GM12878 (cell line): Measurements from ENCODE around the gene IPO8. TPM values are rescaled to one million over a fixed set of nuclear protein-coding genes. Genes with fewer than 3 reads are reported as not detected.

ENCODE experiments used
- ATAC-seq: fragments of 200-7000 bp; cut with Tn5 transposase; 3 replicates; pipeline ENCODE4 v1.9.1; 2020; ENCODE audit warnings: mild to moderate bottlenecking, moderate library complexity
- BruUV-seq: library from RNA; stranded (reverse); fragments of 400-500 nt; replicated peaks from 2 replicates; lab custom pipeline; 2021; lab: Mats Ljungman, UMichigan
- CTCF ChIA-PET: fragments of 300-600 bp; sonication (Branson Sonifier 250); formaldehyde crosslinking; extraction: SDS; loops from one replicate; lab custom pipeline; 2021; ENCODE audit warnings: inconsistent platforms; lab: Yijun Ruan, JAX
- POLR2A ChIA-PET: fragments of 350-600 bp; formaldehyde crosslinking; extraction: SDS; loops from one replicate; lab custom pipeline; 2021; ENCODE audit warnings: inconsistent platforms; lab: Charles Lee
- RAD21 ChIA-PET: fragments of 300-600 bp; sonication (Branson Sonifier 250); formaldehyde crosslinking; loops from one replicate; lab custom pipeline; 2023; ENCODE audit warnings: antibody characterized with exemption; ENCODE audit not compliant: unreplicated experiment; lab: Charles Lee
- SMC1A ChIA-PET: fragments of 300-600 bp; sonication (Branson Sonifier 250); formaldehyde crosslinking; loops from one replicate; lab custom pipeline; 2023; ENCODE audit not compliant: unreplicated experiment, uncharacterized antibody; lab: Charles Lee
- DNase-seq: peaks from one replicate; pipeline ENCODE4 v3.0.0-alpha.2; 2011; ENCODE audit warnings: low read depth, low spot score
- FAIRE-seq: peaks from 3 replicates; lab custom pipeline; 2011; peaks lifted over from hg19 to GRCh38; lab: Jason Lieb, UNC
- H2AFZ ChIP-seq: 2 replicates; pipeline ENCODE4 v1.6.0; 2011; ENCODE audit warnings: low read depth, low read length, control low read depth; ENCODE audit not compliant: control insufficient read depth
- H3K27ac ChIP-seq: 2 replicates; pipeline ENCODE4 v1.5.1; 2011; ENCODE audit warnings: control low read depth; ENCODE audit not compliant: control insufficient read depth, insufficient read depth
- H3K27me3 ChIP-seq, 2 experiments: replicated peaks in 1 of 2; 2 replicates each; pipeline versions ENCODE4 v1.6.0 to v1.6.1; 2011; ENCODE audit warnings: low read length in 1 of 2; ENCODE audit not compliant: control insufficient read depth in 2 of 2, insufficient read depth in 2 of 2
- H3K36me3 ChIP-seq, 2 experiments: 2 replicates each; pipeline ENCODE4 v1.5.1; 2011; ENCODE audit warnings: low read length in 1 of 2; ENCODE audit not compliant: control insufficient read depth in 2 of 2, insufficient read depth in 2 of 2
- H3K4me1 ChIP-seq: 2 replicates; pipeline ENCODE4 v1.6.1; 2011; ENCODE audit warnings: mild to moderate bottlenecking, low read length, moderate library complexity, mixed read lengths; ENCODE audit not compliant: control insufficient read depth, insufficient read depth
- H3K4me2 ChIP-seq: 2 replicates; pipeline ENCODE4 v1.6.0; 2011; ENCODE audit warnings: control low read depth; ENCODE audit not compliant: control insufficient read depth, insufficient read depth
- H3K4me3 ChIP-seq: fragments of 200-600 bp; sonication (generic); 2 replicates; pipeline ENCODE4 v1.5.1; 2016
- H3K79me2 ChIP-seq: 2 replicates; pipeline ENCODE4 v1.6.0; 2011; ENCODE audit warnings: low read length; ENCODE audit not compliant: control insufficient read depth, insufficient read depth
- H3K9ac ChIP-seq: 2 replicates; pipeline ENCODE4 v1.8.0; 2011; ENCODE audit warnings: low read length, control low read depth, mixed read lengths; ENCODE audit not compliant: control insufficient read depth, insufficient read depth
- H3K9me3 ChIP-seq: replicated peaks from 3 replicates; pipeline ENCODE4 v1.5.1; 2011; ENCODE audit warnings: mild to moderate bottlenecking, low read length; ENCODE audit not compliant: control insufficient read depth, insufficient read depth
- H4K20me1 ChIP-seq: 2 replicates; pipeline ENCODE4 v1.6.0; 2011; ENCODE audit not compliant: control insufficient read depth, insufficient read depth
- ATF7 ChIP-seq: fragments of 450-650 bp; IDR thresholded peaks from 2 replicates; pipeline ENCODE4 v1.6.1; 2016; ENCODE audit warnings: low read depth, mild to moderate bottlenecking
- BRCA1 ChIP-seq: IDR thresholded peaks from 2 replicates; pipeline ENCODE4 v1.6.1; 2011; ENCODE audit warnings: low read depth, low read length, improper control_type of control experiment
- CBFB ChIP-seq: IDR thresholded peaks from 2 replicates; pipeline ENCODE4 v1.6.1; 2016; ENCODE audit warnings: antibody characterized with exemption, low read depth
- CHD1 ChIP-seq: IDR thresholded peaks from 2 replicates; pipeline ENCODE4 v1.6.1; 2012; ENCODE audit warnings: low read depth, low read length, improper control_type of control experiment
- DPF2 ChIP-seq: fragments of 450-650 bp; IDR thresholded peaks from 2 replicates; pipeline ENCODE4 v1.6.1; 2017; ENCODE audit warnings: mild to moderate bottlenecking
- EGR1 ChIP-seq, 2 experiments: IDR thresholded peaks; 1 replicate in 1 of 2; 2 replicates in 1 of 2; pipeline ENCODE4 v1.6.1; 2011 to 2012; ENCODE audit warnings: low read depth in 2 of 2, low read length in 2 of 2, borderline replicate concordance in 1 of 2, mild to moderate bottlenecking in 1 of 2, moderate library complexity in 1 of 2
- IKZF1 ChIP-seq: fragments of 450-650 bp; conservative IDR thresholded peaks from 2 replicates; pipeline ENCODE4 v1.6.1; 2017; ENCODE audit warnings: antibody characterized with exemption, mild to moderate bottlenecking
- KAT2A ChIP-seq: conservative IDR thresholded peaks from 2 replicates; pipeline ENCODE4 v1.6.1; 2011; ENCODE audit warnings: low read depth, low read length; ENCODE audit not compliant: control insufficient read depth
- NBN ChIP-seq: fragments of 450-650 bp; IDR thresholded peaks from 2 replicates; pipeline ENCODE4 v1.6.1; 2016
- PAX8 ChIP-seq: fragments of 450-650 bp; IDR thresholded peaks from 2 replicates; pipeline ENCODE4 v1.6.1; 2017; ENCODE audit warnings: mild to moderate bottlenecking, moderate library complexity
- POLR2A ChIP-seq: IDR thresholded peaks from 2 replicates; pipeline ENCODE4 v1.6.1; 2011; ENCODE audit warnings: low read depth, mild to moderate bottlenecking, low read length
- RELB ChIP-seq: fragments of 450-650 bp; IDR thresholded peaks from 2 replicates; pipeline ENCODE4 v1.6.1; 2017; ENCODE audit warnings: low read depth, mild to moderate bottlenecking, moderate library complexity
- SMAD1 ChIP-seq: fragments of 450-650 bp; IDR thresholded peaks from 2 replicates; pipeline ENCODE4 v1.6.1; 2018; ENCODE audit warnings: mild to moderate bottlenecking, low read depth; ENCODE audit not compliant: partially characterized antibody
- STAT1 ChIP-seq: fragments of 450-650 bp; conservative IDR thresholded peaks from 2 replicates; pipeline ENCODE4 v1.6.1; 2014; ENCODE audit warnings: antibody characterized with exemption, mild to moderate bottlenecking
- ZNF24 ChIP-seq: fragments of 450-650 bp; IDR thresholded peaks from 2 replicates; pipeline ENCODE4 v1.6.1; 2017; ENCODE audit warnings: antibody characterized with exemption, mild to moderate bottlenecking
- WGBS: methylation state at CpG from one replicate; pipeline ENCODE4 v1.1.6; 2016; ENCODE audit warnings: low lambda C conversion rate; ENCODE audit not compliant: insufficient replicate concordance, insufficient coverage; ENCODE audit errors: missing lambda C conversion rate; 5-methylcytosine and 5-hydroxymethylcytosine counted together
- in situ Hi-C: fragments of 300-500 bp; cut with MboI; formaldehyde crosslinking; loops from 9 replicates; pipeline ENCODE4 v1.14.3; 2018; ENCODE audit warnings: mixed read lengths
- intact Hi-C: fragments of 100-400 bp; cut with micrococcal nuclease; formaldehyde crosslinking; loops from one replicate; pipeline ENCODE4 v1.14.2; 2022; ENCODE audit not compliant: unreplicated experiment
- polyA plus RNA-seq, 11 experiments: library from polyadenylated mRNA; depleted of rRNA in 4 of 11; unstranded in 6 of 11; stranded (reverse) in 5 of 11; fragments of >200 nt; fragmentation: Nextera tagmentation in 4 of 11; fragmentation: Illumina TruSeq in 1 of 11; extraction: Ambion mirVana in 4 of 11; extraction: Trizol in 1 of 11; gene quantifications; 1 replicate in 1 of 11; 2 replicates in 10 of 11; pipeline versions ENCODE4 v1.2.1 to v1.2.3, GENCODE V29; 2011 to 2016; ENCODE audit warnings: inconsistent platforms in 2 of 11, missing spikeins in 2 of 11, low read depth in 1 of 11
- total RNA-seq, 4 experiments: library from RNA; depleted of rRNA in 3 of 4; stranded (reverse); fragments of >200 nt in 3 of 4; fragmentation: Illumina TruSeq in 1 of 4; extraction: Trizol in 1 of 4; gene quantifications; 2 replicates each; pipeline versions ENCODE4 v1.2.1 to v1.2.3, GENCODE V29; 2013 to 2021
- TF ChIP-seq, protein P1 (sequence below): fragments of 150-350 bp; IDR thresholded peaks from 2 replicates; pipeline ENCODE4 v1.6.1; 2016; ENCODE audit warnings: low read depth, low read length
- TF ChIP-seq, protein P2 (sequence below): IDR thresholded peaks from 2 replicates; pipeline ENCODE4 v1.6.1; 2011; ENCODE audit warnings: borderline replicate concordance, low read depth, mild to moderate bottlenecking, moderate library complexity, mixed read lengths, low read length; ENCODE audit not compliant: insufficient read depth; ENCODE audit errors: extremely low read length

Gene IPO8
- total and polyA plus RNA-seq, 10 of the 15 experiments (the other 5 are each of a cell fraction or from before 2014, with no cell fraction given): 6.9 to 38.5 (median 15.1) TPM

DNA sequence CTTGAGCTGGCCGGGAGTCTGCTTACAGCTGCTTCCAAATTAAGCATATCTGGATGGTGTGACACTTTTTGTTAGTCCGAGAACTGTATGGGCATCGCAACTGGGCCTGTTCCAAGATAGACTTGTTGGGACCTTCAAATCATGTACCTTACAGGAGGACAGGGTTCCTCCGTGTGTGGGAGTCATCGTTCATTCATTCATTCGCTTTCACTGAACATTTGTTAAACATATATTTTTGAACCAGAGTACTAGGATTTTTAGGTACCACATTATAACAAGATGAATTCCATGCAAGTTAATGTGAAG, 387 bp upstream of the IPO8 start:
- Histone ChIP-seq H3K27ac (peak overlapping the region; percentile 70), H3K79me2 (peaks cover 29% of the 10 kb centered on the region), H3K9me3 (no peaks in the 10 kb centered on the region), H3K4me3 (peak overlapping the region; percentile 83), H3K36me3 (no peaks in the 10 kb centered on the region), H3K4me2 (peak overlapping the region; percentile 48), H3K27me3 (no peaks in the 10 kb centered on the region), H3K4me1 (peaks cover 8% of the 10 kb centered on the region), H2AFZ (peak overlapping the region; percentile 87), H3K9ac (peak overlapping the region; percentile 72), H4K20me1 (no peaks in the 10 kb centered on the region)
- FAIRE-seq (peak; percentile 52), DNase-seq (no peak), ATAC-seq (peak; percentile 48)
- intact Hi-C loops (no loop called here), in situ Hi-C loops (no loop called here)
- TSS peak; percentile 97 for BruUV-seq
- ChIA-PET RAD21 (interaction anchor here (1.0 kb wide), 1 partner anchor 57 kb away, joined by 3 read pairs; no protein-coding TSS in a partner anchor), POLR2A (interaction anchor here (1.0 kb wide), 1 partner anchor 58 kb away, joined by 3 read pairs; no protein-coding TSS in a partner anchor), CTCF (interaction anchor here (0.6 to 1.7 kb wide), 11 partner anchors 9 to 1325 kb away, joined by 3 to 6 read pairs (median 4); no protein-coding TSS in a partner anchor), SMC1A (interaction anchor here (1.1 to 2.2 kb wide), 3 partner anchors 11 to 58 kb away, joined by 4 to 7 read pairs (median 5); no protein-coding TSS in a partner anchor)
- under 1% methylated on average over 6 of the region's 6 CpGs for WGBS
- TF ChIP-seq KAT2A (no peak), POLR2A (no peak), CHD1 (no peak), PAX8 (peak; percentile 44; the same call in 1 of the 2 replicates), EGR1 (IDR thresholded peaks at IDR 0.05; ENCODE audit: borderline replicate concordance in 1 of 2, low read depth in 2 of 2, low read length in 2 of 2) (no peak), SMAD1 (no peak), DPF2 (no peak), STAT1 (0 out of 2 replicates have a peak, but pooled peaks have one; percentile 5), CBFB (no peak), BRCA1 (no peak), RELB (no peak), ZNF24 (peak; percentile 63; the same call in 1 of the 2 replicates), NBN (0 out of 2 replicates have a peak, but pooled peaks have one; percentile 63), ATF7 (0 out of 2 replicates have a peak, but pooled peaks have one; percentile 10), IKZF1 (0 out of 2 replicates have a peak, but pooled peaks have one; percentile 12)
- TF ChIP-seq, protein P1, sequence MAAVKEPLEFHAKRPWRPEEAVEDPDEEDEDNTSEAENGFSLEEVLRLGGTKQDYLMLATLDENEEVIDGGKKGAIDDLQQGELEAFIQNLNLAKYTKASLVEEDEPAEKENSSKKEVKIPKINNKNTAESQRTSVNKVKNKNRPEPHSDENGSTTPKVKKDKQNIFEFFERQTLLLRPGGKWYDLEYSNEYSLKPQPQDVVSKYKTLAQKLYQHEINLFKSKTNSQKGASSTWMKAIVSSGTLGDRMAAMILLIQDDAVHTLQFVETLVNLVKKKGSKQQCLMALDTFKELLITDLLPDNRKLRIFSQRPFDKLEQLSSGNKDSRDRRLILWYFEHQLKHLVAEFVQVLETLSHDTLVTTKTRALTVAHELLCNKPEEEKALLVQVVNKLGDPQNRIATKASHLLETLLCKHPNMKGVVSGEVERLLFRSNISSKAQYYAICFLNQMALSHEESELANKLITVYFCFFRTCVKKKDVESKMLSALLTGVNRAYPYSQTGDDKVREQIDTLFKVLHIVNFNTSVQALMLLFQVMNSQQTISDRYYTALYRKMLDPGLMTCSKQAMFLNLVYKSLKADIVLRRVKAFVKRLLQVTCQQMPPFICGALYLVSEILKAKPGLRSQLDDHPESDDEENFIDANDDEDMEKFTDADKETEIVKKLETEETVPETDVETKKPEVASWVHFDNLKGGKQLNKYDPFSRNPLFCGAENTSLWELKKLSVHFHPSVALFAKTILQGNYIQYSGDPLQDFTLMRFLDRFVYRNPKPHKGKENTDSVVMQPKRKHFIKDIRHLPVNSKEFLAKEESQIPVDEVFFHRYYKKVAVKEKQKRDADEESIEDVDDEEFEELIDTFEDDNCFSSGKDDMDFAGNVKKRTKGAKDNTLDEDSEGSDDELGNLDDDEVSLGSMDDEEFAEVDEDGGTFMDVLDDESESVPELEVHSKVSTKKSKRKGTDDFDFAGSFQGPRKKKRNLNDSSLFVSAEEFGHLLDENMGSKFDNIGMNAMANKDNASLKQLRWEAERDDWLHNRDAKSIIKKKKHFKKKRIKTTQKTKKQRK: no peak
- TF ChIP-seq, protein P2, sequence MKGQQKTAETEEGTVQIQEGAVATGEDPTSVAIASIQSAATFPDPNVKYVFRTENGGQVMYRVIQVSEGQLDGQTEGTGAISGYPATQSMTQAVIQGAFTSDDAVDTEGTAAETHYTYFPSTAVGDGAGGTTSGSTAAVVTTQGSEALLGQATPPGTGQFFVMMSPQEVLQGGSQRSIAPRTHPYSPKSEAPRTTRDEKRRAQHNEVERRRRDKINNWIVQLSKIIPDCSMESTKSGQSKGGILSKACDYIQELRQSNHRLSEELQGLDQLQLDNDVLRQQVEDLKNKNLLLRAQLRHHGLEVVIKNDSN: no peak
